LNCaP clone FGC (cell line): ENCODE measurements around the gene TTC7B.

ENCODE experiments used
- DNase-seq: peaks from one replicate; pipeline ENCODE4 v3.0.0-alpha.2; 2011; ENCODE audit warnings: low read depth
- H3K4me3 ChIP-seq: 2 replicates; pipeline ENCODE4 v1.5.1; 2011; ENCODE audit warnings: mild to moderate bottlenecking, low read depth, low read length, control low read depth
- TF ChIP-seq, protein P1 (sequence below): IDR thresholded peaks from 2 replicates; pipeline ENCODE4 v1.5.1; 2012; ENCODE audit warnings: mild to moderate bottlenecking; ENCODE audit not compliant: control insufficient read depth, insufficient read depth; ENCODE audit errors: extremely low read depth

Gene TTC7B

DNA sequence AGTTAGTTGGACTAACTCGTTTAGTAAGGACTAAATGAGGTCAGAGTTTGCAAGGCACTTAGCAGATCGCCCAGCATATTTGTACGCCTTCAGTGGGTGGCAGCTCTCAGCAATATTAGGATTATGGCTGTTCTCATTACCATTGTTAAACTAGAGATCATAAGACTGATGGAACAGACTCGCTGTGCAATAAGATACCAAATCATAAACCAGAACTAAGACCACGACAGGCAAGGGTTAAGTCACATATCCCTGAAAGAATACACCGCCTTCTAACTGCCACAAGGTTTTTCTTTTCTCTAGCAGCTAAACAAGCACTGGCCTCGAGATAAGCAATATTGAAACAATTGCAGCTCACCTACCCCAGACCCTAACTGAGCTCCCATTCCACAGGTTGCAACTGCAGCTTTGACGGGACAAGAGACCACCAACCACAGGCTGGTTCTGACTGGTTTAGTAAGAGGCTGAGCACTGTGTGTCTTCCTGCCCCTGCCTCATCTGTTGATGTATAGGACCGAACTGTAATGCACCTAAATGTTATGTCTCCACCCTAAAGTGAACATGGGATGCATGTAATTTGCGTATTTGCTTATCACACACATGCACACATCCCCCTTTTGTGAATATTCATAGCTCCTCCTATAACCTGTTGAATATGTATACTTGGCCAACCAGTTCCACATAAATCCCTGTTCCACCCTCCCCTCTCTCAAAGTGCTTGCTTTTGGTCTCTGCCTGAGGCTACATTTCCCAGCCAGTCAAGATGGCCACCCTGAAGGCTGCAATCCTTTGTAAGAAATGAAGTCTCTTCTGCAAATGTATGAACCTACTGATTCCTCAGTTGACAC, 266.2 kb downstream of the TTC7B start:
- no peak overlapping the region for H3K4me3 ChIP-seq
- DNase-seq: no peak
- TF ChIP-seq, protein P1, sequence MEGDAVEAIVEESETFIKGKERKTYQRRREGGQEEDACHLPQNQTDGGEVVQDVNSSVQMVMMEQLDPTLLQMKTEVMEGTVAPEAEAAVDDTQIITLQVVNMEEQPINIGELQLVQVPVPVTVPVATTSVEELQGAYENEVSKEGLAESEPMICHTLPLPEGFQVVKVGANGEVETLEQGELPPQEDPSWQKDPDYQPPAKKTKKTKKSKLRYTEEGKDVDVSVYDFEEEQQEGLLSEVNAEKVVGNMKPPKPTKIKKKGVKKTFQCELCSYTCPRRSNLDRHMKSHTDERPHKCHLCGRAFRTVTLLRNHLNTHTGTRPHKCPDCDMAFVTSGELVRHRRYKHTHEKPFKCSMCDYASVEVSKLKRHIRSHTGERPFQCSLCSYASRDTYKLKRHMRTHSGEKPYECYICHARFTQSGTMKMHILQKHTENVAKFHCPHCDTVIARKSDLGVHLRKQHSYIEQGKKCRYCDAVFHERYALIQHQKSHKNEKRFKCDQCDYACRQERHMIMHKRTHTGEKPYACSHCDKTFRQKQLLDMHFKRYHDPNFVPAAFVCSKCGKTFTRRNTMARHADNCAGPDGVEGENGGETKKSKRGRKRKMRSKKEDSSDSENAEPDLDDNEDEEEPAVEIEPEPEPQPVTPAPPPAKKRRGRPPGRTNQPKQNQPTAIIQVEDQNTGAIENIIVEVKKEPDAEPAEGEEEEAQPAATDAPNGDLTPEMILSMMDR: no peak

DNA sequence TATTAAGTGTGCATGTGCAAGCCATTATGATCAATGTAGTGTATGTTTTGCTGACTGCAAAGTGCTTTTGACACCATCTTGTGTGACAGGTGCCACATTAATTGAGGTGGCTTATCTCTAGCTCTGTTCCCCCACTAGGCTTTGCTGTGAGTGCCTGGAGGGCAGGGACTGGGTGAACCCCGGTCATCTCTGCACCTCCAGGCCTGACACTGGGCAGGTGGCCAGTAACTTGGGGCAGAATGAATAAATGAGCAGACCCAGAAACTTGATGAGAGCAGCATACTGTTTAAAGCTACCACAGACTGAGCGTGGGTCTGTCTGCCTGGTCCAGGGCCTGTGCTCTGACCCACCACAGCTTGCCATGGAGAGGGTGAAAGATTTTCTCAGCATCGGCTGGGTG, 267.8 kb downstream of the TTC7B start:
- TF ChIP-seq, protein P1: no peak
- no peak overlapping the region for H3K4me3 ChIP-seq
- no peak for DNase-seq

DNA sequence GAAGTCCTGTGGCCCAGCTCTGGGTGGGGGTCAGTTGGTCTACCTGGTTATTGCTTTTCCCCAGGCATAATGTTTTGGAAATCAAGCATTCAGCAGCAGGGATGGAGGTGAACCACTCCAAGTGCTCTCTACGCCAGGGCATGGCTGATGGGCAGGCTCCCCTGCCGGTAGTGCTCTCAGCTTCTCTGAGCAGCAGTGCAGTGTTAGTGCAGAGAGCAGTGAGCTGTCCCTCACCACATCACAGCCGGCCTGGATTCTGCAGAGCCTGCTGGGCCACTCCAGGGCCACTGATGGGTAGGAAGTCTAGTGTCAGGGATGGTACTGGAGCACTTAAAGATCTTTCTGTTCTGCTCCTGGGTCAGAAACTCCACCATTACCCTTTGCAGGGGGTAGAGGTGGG, 268.3 kb downstream of the TTC7B start:
- no peak for DNase-seq
- TF ChIP-seq, protein P1: no peak
- H3K4me3 ChIP-seq: no peak overlapping the region

DNA sequence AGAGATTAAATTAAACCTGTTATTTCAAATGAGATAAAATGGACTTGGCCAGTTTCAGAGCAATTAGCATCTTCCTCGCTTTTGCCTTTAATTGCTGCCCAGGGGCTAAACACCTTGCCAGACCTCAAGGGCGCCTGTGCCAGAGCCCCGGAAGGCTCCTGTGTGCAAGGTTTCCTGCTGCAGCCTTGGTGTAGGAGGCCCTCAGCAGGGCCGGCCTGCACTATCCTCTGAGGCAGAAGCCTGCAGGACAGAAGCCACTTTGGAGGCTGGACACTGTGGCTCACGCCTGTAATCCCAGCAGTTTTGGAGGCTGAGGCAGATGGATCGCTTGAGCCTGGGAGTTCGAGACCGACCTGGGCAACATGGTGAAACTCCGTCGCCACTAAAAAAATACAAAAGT, 269.0 kb downstream of the TTC7B start:
- TF ChIP-seq, protein P1: no peak
- DNase-seq: no peak
- H3K4me3 ChIP-seq: no peak overlapping the region

DNA sequence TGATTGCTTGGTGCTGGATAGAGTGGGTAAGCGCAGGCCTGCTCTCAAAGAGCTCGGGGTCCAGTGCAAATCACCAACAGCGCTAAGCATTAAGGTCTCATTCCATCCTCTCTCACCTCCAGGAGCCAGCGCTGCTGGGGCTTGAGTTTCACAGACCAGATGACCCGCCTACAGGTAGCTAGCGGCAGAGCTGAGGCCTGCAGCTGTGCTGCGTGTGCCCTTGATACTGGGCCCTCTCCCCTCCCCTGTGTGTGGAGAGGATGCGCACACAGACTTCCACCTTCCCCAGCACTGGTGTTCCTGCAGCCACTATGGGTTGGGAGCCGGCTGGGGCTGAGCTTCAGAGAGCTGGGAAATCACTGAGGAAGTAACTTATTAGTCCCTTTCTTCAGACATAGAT, 269.5 kb downstream of the TTC7B start:
- TF ChIP-seq, protein P1: no peak
- H3K4me3 ChIP-seq: no peak overlapping the region
- DNase-seq: no peak

DNA sequence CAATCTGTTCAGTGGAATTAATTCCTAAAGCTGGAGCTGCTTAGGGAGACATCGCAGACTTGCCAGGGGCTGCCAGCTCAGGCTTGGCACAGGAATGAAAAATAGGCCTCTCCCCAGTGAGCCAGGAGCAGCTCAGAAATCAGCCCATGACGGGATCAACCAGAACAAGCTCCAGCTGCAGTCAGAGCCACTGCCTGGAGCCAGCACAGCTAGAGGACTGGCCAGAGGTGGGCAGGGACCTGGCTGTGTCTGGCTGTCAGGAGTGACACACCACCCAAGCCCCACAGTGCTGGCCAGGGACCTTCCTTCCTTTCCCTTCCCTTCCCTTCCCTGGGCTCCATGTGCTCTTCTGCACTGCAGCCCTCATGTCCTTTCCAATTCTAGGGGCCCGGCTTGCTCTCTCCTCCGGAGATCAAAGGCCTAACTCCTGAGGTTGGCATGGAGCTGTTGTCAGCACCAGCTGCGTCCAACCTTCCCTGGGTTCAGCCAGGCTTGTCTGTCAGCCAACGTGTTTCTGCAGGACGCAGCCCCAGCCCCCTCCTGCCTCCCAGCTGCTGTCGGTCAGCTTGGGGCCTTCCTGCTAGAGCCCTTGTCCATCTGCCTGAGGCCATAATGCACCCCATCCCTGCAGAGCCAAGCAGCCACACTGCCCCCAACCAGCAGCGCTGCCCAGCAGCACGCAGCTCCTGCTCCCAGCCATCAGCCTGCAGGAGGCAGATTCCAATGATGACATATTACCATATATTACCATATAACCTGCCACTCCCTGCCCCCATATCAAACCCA, 270.1 kb downstream of the TTC7B start:
- H3K4me3 ChIP-seq: no peak overlapping the region
- TF ChIP-seq, protein P1: no peak
- no peak for DNase-seq
